HG03558 (cell line): ENCODE results near the gene CALHM5.
"Not testable (repeated sequence)": the region's sequence is repeated elsewhere in the genome, so short reads cannot be mapped to it uniquely, and the experiment has no call there.

Experiments
- ATAC-seq: cut with Tn5 transposase; IDR thresholded peaks from one replicate; pipeline ENCODE4 v1.9.1; 2021; ENCODE audit warnings: moderate number of reproducible peaks; ENCODE audit not compliant: unreplicated experiment; ENCODE audit errors: extremely low read depth

The CALHM5 gene, protein sequence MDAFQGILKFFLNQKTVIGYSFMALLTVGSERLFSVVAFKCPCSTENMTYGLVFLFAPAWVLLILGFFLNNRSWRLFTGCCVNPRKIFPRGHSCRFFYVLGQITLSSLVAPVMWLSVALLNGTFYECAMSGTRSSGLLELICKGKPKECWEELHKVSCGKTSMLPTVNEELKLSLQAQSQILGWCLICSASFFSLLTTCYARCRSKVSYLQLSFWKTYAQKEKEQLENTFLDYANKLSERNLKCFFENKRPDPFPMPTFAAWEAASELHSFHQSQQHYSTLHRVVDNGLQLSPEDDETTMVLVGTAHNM

DNA sequence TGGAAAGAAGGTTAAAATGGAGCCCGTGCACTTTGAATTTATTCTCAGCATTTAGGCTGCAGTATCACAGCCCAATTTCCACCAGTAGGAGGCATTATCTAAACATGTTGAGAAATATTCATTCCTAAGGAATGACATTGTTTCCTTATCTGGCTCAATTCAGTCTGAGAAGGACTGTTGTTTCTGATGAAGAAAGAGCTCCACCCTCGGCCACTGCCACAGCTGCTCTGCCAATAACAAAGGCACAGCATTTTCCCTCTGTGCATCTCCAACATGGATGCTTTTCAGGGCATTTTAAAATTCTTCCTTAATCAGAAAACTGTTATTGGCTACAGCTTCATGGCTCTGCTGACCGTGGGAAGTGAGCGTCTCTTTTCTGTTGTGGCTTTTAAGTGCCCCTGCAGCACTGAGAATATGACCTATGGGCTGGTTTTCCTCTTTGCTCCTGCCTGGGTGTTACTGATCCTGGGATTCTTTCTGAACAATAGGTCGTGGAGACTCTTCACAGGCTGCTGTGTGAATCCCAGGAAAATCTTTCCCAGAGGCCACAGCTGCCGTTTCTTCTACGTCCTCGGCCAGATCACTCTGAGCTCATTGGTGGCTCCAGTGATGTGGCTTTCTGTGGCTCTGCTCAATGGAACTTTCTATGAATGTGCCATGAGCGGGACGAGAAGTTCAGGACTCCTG is at the start of gene CALHM5:
CALHM5 (plus strand) TSS at position 216 of the 687 bp plus-strand sequence; CDS start at position 274, 58 bp downstream.
- ATAC-seq, result no peak

DNA sequence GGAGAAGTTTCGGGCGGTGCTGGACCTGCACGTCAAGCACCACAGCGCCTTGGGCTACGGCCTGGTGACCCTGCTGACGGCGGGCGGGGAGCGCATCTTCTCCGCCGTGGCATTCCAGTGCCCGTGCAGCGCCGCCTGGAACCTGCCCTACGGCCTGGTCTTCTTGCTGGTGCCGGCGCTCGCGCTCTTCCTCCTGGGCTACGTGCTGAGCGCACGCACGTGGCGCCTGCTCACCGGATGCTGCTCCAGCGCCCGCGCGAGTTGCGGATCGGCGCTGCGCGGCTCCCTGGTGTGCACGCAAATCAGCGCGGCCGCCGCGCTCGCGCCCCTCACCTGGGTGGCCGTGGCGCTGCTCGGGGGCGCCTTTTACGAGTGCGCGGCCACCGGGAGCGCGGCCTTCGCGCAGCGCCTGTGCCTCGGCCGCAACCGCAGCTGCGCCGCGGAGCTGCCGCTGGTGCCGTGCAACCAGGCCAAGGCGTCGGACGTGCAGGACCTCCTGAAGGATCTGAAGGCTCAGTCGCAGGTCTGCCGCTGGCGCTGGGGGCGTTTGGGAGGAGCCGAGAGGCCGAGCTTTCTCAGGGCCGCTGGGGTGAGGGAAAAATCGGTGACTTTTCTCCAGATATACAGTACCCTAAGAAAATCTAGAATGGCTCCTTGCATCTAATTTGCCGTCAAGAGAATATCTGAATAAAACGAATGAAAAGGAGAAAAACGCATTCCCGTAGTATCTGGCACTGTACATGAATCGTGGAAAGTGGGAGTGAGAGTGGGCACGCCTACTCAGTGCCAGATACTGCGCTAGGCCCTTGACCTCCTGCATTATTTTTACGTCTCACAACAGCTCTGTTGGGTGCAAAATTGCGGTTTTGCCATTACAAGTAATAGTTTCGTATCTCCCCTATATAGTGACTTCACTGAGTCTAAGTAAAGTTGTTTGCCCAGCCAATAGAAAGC is 49.2 kb upstream of the CALHM5 start:
- ATAC-seq, result peak; percentile 88

DNA sequence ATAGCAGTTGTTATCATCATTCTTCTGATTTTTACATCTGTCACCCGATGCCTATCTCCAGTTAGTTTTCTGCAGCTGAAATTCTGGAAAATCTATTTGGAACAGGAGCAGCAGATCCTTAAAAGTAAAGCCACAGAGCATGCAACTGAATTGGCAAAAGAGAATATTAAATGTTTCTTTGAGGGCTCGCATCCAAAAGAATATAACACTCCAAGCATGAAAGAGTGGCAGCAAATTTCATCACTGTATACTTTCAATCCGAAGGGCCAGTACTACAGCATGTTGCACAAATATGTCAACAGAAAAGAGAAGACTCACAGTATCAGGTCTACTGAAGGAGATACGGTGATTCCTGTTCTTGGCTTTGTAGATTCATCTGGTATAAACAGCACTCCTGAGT is 48.1 kb upstream of the CALHM5 start:
- no peak for ATAC-seq

DNA sequence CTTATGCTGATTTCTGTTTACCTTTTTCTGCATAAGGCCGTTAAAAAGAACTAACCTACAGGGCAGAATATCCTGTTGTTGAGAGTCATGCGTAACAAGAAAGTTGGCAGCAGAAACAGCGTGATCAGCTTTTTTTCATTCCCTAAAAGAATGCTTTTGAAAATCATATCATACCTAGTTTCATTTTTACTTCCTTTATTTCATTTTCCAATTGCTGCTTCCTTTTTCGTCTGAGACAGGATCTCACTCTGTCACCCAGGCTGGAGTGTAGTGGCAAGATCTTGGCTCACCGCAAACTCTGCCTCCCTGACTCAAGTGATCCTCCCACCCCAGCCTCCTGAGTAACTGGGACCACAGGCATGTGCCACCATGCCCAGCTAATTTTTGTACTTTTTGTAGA is 46.2 kb upstream of the CALHM5 start:
- ATAC-seq, result no peak

DNA sequence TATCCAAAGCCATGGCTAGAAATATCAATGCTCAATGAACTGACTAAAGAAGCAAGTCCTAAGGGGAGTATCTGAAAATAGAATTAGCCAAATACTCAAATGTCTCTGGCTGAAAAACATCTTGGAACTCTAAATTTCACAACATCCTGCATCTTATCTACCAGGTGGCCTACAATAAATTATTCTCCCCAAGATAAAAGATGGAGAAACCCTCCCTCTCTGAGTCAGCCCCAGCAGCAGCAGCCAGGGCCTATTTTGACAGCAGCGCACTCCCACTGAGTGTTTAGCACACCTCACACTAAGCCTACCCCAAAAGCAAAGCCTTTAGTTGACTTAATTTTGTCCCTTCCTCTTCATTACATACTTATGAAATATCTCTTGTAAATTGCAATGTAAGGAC is 44.3 kb upstream of the CALHM5 start:
- ATAC-seq, result no peak

DNA sequence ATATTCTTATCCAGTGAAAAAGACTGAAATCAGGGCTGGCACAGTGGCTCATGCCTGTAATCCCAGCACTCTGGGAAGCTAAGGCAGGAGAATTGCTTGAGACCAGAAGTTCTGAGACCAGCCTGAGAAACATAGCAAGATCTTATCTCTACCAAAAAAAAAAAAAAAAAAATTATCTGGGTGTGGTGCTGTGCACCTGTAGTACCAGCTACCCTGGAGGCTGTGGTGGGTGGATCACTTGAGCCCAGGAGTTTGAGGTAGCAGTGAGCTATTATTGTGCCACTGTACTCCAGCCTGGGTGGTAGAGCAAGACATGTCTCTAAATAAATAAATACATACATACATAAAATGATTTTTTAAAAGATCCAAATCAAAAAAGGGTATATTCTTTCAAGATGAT is 43.9 kb upstream of the CALHM5 start:
- ATAC-seq, result no peak

DNA sequence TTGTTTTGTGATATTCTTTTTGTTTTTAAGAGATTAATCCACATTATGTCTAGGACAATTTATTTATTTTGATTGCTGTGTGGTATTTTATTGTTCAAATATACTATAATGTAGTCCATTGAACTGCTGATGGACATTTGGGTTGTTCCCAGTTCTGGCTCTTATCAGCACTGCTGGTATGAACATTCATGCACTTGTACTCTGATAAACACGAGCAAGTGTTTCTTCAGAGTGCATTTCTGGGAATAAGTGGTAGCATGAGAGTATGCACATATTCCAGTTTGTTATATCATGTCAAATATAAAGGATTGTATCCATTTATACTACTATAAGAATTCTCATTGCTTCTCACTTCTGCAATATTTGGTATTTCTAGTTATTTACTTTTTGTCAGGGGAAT is 43.1 kb upstream of the CALHM5 start:
- no peak for ATAC-seq

DNA sequence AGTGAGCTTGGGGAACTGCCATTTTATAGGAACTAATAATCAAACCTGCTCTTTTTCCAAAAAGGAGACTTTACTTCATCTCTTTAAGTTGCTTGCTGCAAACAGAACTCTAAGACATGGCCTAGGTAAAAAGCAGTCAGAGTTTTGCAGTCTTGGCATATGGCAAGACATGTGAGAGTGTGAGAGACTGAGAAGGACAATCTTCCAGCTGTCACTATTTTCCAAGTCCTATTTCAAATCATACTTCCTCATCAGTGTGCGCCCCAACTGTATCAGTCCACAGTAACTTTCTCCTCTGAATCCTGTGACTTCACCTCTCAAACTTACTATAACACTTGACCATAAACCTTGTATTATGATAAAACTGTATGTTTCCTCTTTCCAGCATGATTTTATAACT is 39.9 kb upstream of the CALHM5 start:
- ATAC-seq, result no peak

DNA sequence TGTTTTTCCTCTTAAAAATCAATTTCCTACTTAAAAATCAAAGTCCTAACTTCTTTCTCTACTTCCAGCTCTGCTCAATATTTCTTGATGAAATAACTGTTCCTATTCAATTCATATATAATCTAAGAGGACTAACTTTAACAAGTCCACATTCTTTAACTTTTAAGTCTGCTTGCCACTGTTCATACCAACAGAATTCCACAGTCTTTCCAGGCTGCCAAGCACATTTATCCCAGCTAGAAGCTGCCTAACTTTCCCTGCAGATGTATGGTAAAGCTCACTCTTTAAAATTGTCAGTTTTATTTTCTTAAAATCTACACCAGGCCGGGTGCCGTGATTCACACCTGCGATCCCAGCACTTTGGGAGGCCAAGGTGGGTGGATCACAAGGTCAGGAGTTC is 38.7 kb upstream of the CALHM5 start:
- ATAC-seq, result no peak

DNA sequence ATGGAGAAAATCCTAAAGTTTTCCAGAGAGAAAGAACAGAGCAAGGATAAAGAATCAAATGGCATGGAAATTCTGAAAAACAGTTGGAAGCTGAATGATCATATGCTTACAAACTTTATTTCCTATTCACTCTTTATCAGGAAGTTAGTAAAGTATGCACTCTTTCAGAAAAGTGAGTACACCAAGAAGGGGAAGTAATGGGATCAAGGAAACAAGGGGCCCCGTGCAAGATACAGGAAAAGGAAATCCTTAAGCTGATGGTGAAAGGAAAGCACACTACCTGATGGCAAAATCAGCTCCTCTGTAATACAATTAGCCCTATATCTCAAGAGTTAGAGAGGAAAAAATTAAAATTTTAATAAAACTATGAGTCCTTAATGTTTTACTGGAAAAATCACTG is 36.3 kb upstream of the CALHM5 start:
- ATAC-seq, result no peak

DNA sequence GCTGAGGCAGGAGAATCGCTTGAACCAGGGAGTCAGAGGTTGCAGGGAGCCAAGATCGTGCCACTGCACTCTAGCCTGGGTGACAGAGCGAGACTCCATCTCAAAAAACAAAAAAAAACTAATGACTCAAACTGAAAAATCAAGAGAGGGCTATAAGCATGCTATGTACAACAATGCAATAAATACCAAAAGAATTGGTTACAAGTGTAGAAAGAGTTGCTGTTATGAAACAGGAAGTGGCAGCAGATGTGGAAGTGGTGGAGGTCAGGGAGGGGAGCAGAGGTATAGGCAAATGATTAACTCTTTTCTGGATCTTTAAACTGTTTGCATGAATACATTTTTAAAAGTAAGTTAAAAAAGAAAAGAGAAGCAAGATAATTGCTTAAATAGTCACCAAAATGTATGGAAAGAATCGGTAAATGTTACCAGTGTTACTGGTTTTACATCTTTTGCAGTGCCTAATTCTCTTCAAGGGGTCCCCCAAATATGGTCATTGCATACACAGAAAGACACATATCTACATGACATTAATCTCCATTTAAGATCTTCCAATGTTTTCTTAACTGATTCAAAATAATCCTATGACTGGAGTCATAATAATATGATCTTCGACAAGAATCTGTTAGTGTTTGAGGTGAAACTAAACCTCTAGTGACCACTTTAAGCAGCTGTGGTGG is 35.3 kb upstream of the CALHM5 start:
- ATAC-seq, result peak; percentile 100

DNA sequence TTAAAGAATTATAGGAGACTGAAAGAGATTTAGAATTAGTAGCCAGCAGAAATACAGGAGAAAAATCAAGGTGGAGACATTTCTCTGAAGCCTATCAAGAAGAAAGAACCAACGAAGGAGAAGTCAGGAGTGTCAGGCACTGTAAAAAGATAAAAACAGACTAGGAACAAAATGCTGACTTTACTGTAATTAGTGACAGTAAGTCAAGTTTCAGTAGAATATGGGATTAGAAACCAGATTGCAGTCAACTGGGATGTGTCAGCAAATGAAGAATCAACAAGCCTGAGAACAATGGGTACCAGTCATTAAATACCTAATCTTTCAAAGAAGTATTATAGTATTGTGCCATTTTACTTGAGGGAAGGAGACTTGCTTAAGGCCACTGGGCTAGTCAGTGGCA is 28.7 kb upstream of the CALHM5 start:
- no peak for ATAC-seq

DNA sequence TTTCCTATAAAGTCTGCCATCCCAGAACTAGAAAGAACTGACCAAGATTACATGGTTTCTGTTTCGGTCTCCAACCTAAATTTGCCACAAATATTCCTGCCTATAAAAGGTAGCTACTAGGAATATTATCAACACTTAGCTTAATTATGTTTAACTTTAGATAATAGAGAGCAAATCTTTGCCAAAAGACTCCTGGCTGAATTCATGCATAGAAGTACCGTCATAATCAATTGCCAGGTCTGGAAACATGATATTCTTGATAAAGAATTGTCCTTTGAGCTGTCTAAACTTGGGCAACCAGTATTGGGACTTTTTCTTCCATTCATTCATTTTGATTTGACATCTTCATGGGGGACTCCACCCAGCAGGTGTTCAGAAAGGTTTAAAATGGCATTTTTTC is 27.8 kb upstream of the CALHM5 start:
- no peak for ATAC-seq

DNA sequence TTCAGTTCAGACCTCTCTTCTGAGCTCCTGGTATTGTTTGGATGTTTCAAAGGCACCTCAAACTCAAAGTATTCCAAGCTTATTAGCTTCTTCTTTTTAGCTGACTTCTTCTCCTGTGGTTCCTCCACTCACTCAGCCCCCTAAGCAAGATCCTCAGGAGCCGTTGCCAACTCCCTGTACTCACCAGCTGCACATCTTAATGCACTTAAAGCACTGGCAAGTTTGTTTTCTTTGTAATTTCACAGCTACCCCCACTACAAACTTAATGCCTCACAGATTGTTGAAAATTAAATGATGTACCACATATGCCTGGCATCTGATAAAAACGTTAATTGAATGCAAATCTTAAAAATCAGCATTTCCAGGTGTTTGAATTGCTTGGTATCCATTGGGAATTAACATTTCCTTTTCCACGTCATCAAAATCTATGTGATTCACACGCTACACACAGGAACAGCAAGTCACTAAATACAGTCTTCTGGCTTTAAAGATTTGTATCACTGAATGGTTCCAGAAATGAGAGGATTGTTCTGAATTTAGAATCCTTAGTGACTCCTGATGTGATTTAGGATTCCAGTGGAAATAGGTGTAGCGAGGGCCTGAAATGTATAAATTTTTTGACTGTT is 25.8 kb upstream of the CALHM5 start:
- no peak for ATAC-seq

DNA sequence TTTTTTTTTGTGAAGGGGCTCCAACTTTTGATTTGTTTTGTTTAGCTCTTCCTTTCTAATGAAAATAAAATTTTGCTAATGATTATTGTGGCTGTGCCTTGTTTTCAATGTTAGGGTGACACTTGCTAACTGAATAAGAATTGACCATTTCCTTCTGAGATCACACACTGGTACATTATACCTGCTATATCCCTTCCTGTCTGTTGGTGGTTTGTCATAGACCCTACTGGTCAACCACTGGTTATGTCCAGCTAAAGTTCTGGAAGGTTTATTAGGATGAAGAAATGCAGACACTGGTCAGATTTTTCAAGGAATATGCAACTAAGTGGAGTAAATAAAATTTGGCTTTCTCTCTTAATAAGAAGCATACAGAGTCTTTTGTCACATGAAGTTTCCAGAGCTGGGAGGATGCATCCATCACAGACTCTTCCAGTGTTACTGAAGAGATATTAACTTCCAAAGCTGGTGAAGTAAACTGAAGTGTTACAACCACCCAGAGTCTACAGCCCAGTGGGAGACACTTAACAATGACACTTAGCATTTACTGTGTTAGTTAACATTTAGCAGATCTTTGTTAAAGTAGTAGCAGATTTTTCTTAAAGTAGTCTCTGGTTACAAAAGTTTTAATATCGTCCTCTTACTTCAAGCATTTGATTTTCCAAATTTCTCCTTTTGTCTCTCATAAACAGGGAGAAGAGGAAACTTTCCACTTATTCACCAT is 19.7 kb upstream of the CALHM5 start:
- no peak for ATAC-seq

DNA sequence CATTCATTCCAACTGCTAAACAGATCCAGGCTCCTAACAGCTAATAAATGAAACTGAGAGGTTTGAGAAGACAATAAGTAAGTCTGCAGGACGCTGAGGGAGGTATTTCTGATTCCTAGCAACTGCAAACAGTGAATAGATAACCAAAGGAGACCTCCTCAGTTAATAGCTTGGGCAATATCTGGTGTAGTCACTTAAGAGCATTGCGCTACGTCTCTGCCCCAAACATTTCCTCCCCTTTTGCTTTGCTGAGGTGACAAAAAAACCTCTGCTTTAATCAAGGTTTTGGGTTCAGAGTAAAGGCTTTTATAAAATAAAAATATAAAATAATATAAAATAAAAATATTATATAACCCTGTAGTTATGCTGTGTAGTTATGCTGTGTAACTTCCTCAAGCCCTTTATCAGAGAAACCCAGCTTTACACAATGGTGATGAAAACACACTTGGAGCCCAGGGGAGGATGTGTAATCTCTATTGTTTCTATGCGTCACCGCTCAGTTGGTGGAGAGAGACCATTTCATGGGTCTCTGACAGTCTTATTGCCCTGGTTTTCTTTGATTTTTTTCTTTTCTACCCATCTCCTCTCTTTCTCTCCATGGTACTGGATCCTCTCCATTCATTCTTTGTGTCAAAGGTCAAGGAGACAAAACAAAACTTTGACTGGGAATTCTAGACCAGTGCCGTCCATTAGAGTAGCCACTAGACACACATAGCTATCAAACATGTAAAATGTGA is 18.9 kb upstream of the CALHM5 start:
- no peak for ATAC-seq

DNA sequence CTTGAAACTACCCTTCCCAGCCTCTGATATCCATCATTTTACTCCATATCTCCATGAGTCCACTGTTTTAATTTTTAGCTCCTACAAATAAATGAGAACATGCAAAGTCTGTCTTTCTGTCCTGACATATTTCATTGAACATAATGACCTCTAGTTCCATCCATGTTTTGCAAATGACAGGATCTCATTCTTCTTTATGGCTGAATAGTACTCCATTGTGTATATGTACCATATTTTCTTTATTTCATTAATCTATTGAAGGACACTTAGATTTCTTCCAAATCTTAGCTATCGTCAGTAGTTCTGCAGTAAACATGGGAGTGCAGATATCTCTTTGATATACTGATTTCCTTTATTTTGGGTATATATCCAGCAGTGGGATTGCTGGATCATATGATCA is 16.3 kb upstream of the CALHM5 start:
- not testable (repeated sequence) for ATAC-seq

DNA sequence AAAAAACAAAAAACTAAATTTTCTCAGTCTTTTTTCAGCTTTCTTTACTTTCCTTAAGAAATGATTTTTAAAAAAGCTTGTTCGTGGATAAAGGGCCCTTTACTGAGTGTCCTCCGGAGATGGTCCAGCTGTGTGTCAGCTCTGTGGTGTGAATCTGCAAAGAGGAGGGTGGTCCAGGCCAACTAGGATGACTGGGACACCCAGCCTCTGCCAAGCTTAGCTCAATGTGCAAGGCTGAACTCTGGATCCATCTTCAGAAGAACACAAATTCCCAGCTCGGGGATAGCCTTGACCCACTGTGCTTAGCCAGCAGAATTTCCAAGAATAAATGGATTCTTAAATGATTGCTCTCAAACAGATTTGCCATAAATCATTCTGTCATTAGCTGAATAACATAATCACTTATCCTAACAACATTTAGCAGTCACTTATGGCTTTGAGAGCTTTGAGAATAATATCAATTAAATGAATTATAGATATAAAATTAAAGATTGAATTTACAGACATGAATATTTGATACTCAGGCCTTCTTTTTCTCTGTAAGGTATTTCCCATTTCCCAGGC is 14.2 kb upstream of the CALHM5 start:
- ATAC-seq, result no peak
